GM12874 (cell line): Measurements from ENCODE around the gene SLC30A4.

Experiments used
- CTCF ChIP-seq: IDR thresholded peaks from 2 replicates; pipeline ENCODE4 v1.5.1; 2011; ENCODE audit warnings: low read depth, mild to moderate bottlenecking, control low read depth, low read length, moderate library complexity; ENCODE audit not compliant: insufficient read depth

SLC30A4 gene

GRCh38 chr15:45476410-45476809, 46.1 kb downstream of the SLC30A4 start:
- TF ChIP-seq CTCF: no peak

- no peak for TF ChIP-seq CTCF
Observed at GRCh38 chr15:45474799-45475198, 47.8 kb downstream of the SLC30A4 start.

- no peak for TF ChIP-seq CTCF
Observed at GRCh38 chr15:45473068-45473467, 49.5 kb downstream of the SLC30A4 start.

GRCh38 chr15:45471151-45471550, 51.4 kb downstream of the SLC30A4 start:
- TF ChIP-seq CTCF: no peak

GRCh38 chr15:45469441-45469840, 53.1 kb downstream of the SLC30A4 start:
- no peak for TF ChIP-seq CTCF

- no peak for TF ChIP-seq CTCF
Observed at GRCh38 chr15:45469027-45469426, 53.5 kb downstream of the SLC30A4 start.

- no peak for TF ChIP-seq CTCF
Observed at GRCh38 chr15:45468294-45468693, 54.3 kb downstream of the SLC30A4 start.
